Peyer's patch (tissue), 4 donors: Measurements from ENCODE around the gene ADPRS. TPM values are rescaled to one million over a fixed set of nuclear protein-coding genes. Genes with fewer than 3 reads are reported as not detected.

Experiments used
- DNase-seq, 3 donors: peaks; one replicate each; pipeline ENCODE4 v3.0.0-alpha.2; 2017 to 2019
- H3K27ac ChIP-seq, 4 donors: fragments of 200-600 bp; sonication (generic); one replicate each; pipeline ENCODE4 v1.5.1; 2016 to 2019
- H3K27me3 ChIP-seq, 2 donors: fragments of 200-600 bp; sonication (generic); one replicate each; pipeline ENCODE4 v1.5.1; 2019
- H3K36me3 ChIP-seq, 3 donors: fragments of 200-600 bp; sonication (generic); one replicate each; pipeline ENCODE4 v1.5.1; 2016 to 2019
- H3K4me1 ChIP-seq, 4 donors: fragments of 200-600 bp; sonication (generic); one replicate each; pipeline ENCODE4 v1.5.1; 2016 to 2019
- H3K4me3 ChIP-seq, 4 donors: fragments of 200-600 bp; sonication (generic); 1 replicate in 3 of 4; 2 replicates in 1 of 4; pipeline ENCODE4 v1.5.1; 2016 to 2019; ENCODE audit warnings: mild to moderate bottlenecking in 1 of 4
- H3K9me3 ChIP-seq, 4 donors: fragments of 200-600 bp; sonication (generic); one replicate each; pipeline ENCODE4 v1.5.1; 2016 to 2019; ENCODE audit warnings: mild to moderate bottlenecking in 1 of 4
- CTCF ChIP-seq, 6 experiments: fragments of 450-650 bp in 4 of 6; fragments of 200-600 bp in 2 of 6; sonication (generic) in 1 of 6; IDR thresholded peaks; one replicate each; pipeline ENCODE4 v1.5.1; 2017 to 2019; ENCODE audit warnings: antibody characterized with exemption in 6 of 6, mild to moderate bottlenecking in 3 of 6, moderate library complexity in 1 of 6
- POLR2A ChIP-seq, 2 donors: fragments of 450-650 bp; IDR thresholded peaks; one replicate each; pipeline ENCODE4 v1.5.1; 2017; ENCODE audit warnings: antibody characterized with exemption in 2 of 2, mild to moderate bottlenecking in 2 of 2, moderate library complexity in 2 of 2
- total RNA-seq, 4 donors: library from RNA; depleted of rRNA; stranded (reverse); fragments of >200 nt; gene quantifications; one replicate each; pipeline ENCODE4 v1.1.0, GENCODE V29; 2016

The ADPRS gene
- total RNA-seq, 4 donors from 2014 or later, result 16.5 to 50.0 (median 30.8) TPM

- Histone ChIP-seq H3K9me3 (no peaks in the 10 kb centered on the region), H3K27ac (peak overlapping the region; percentile 78 to 92 (median 90)), H3K4me1 (peaks cover 0 to 37% (median 14%) of the 10 kb centered on the region in 4 donors), H3K27me3 (no peaks in the 10 kb centered on the region), H3K36me3 (peaks cover 0 to 27% (median 0%) of the 10 kb centered on the region in 3 donors), H3K4me3 (peak overlapping the region; percentile 83 to 98 (median 88))
- TF ChIP-seq POLR2A (IDR thresholded peaks at IDR 0.05), result no peak
- no peak for TF ChIP-seq CTCF (IDR thresholded peaks at IDR 0.05)
- no peak for DNase-seq
These were observed 471 bp upstream of the ADPRS start for GRCh38 chr1:36088265-36088576.

- TF ChIP-seq POLR2A (IDR thresholded peaks at IDR 0.05) (no peak), CTCF (IDR thresholded peaks at IDR 0.05) (no peak)
- peak overlapping the region; percentile 83 to 98 (median 88) for H3K4me3 ChIP-seq
- H3K9me3 ChIP-seq, result no peaks in the 10 kb centered on the region
- H3K27ac ChIP-seq, result peak overlapping the region; percentile 78 to 92 (median 90)
- H3K4me1 ChIP-seq, result peaks cover 0 to 27% (median 11%) of the 10 kb centered on the region in 4 donors
- peaks cover 0 to 37% (median 0%) of the 10 kb centered on the region in 3 donors for H3K36me3 ChIP-seq
- peak in 2 of 3 donors; percentile 50 to 56 for DNase-seq
- no peaks in the 10 kb centered on the region for H3K27me3 ChIP-seq
These were observed 865 bp downstream of the ADPRS start for GRCh38 chr1:36089393-36090121.

- H3K36me3 ChIP-seq, result peaks cover 0 to 42% (median 0%) of the 10 kb centered on the region in 3 donors
- no peak overlapping the region for H3K27ac ChIP-seq
These were observed 2.4 kb downstream of the ADPRS start for GRCh38 chr1:36091141-36091540.

GRCh38 chr1:36091698-36092097, 3.0 kb downstream of the ADPRS start:
- DNase-seq, result peak in 1 of 3 donors; percentile 40
- no peak for TF ChIP-seq CTCF (IDR thresholded peaks at IDR 0.05)
- no peak for TF ChIP-seq POLR2A (IDR thresholded peaks at IDR 0.05)
- Histone ChIP-seq H3K36me3 (peaks cover 0 to 46% (median 0%) of the 10 kb centered on the region in 3 donors), H3K27ac (no peak overlapping the region), H3K9me3 (no peaks in the 10 kb centered on the region), H3K4me3 (no peak overlapping the region), H3K27me3 (no peaks in the 10 kb centered on the region), H3K4me1 (peaks cover 0 to 26% (median 11%) of the 10 kb centered on the region in 4 donors)

More at GRCh38 chr1:36091141-36091540, 2.4 kb downstream of the ADPRS start:
- Histone ChIP-seq H3K4me3 (no peak overlapping the region), H3K27me3 (no peaks in the 10 kb centered on the region), H3K4me1 (peaks cover 0 to 26% (median 11%) of the 10 kb centered on the region in 4 donors), H3K9me3 (no peaks in the 10 kb centered on the region)
- TF ChIP-seq CTCF (IDR thresholded peaks at IDR 0.05) (no peak), POLR2A (IDR thresholded peaks at IDR 0.05) (no peak)
- DNase-seq, result peak in 1 of 3 donors; percentile 29

GRCh38 chr1:36092166-36092797, 3.6 kb downstream of the ADPRS start:
- no peaks in the 10 kb centered on the region for H3K9me3 ChIP-seq
- H3K4me3 ChIP-seq, result no peak overlapping the region
- H3K27ac ChIP-seq, result no peak overlapping the region
- peaks cover 0 to 46% (median 0%) of the 10 kb centered on the region in 3 donors for H3K36me3 ChIP-seq
- H3K4me1 ChIP-seq, result peaks cover 0 to 26% (median 11%) of the 10 kb centered on the region in 4 donors
- peak in 1 of 3 donors; percentile 29 for DNase-seq
- TF ChIP-seq CTCF (IDR thresholded peaks at IDR 0.05) (no peak), POLR2A (IDR thresholded peaks at IDR 0.05) (no peak)
- no peaks in the 10 kb centered on the region for H3K27me3 ChIP-seq
